Stimulated activated CD4-positive, alpha-beta T cell treated with anti-CD3 and anti-CD28 coated beads, Interleukin-12 subunit alpha, Interleukin-12 subunit beta, amount 100 ng/mL, for 48 hours (primary cell): Measurements from ENCODE around the gene WWOX.
A peak's percentile ranks its signal among the peaks of the same experiment; 100 is the strongest.

Experiments
- DNase-seq, 3 donors: peaks; one replicate each; pipeline ENCODE4 v3.0.0-alpha.2; 2020; ENCODE audit warnings: low read depth in 2 of 3, low spot score in 1 of 3

The WWOX gene

GRCh38 chr16:78915811-78916345 lies 816.4 kb downstream of the WWOX start:
- DNase-seq: no peak

DNA sequence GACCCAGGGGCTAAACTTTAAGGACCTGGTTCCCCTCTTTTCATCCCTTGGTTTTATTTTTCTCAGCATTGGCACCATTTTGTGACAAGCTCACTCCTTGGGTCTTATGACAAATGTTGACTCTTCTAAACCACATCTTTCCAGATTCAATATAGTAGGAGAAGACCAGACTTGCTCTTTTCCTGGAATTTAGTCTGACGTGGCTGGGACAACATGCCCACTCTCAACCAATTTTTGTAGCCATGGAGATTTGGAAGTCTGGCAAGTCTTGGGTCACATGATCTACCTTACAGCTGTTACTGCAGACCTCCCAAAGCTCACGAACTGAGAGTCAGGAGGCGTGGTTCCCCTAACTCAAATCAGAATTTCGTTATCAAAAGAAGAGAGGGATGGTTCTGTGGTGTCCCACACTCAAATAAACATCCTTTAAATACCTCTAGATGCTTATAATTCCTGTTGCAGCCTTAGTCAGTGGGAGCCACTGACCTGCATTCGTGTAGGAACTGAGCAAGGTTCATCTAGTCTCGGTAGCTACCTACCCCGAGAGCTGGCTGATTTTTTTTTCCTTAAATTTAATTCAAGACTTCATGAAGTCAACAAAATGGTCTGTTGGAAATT lies 817.6 kb downstream of the WWOX start:
- DNase-seq: no peak

DNA sequence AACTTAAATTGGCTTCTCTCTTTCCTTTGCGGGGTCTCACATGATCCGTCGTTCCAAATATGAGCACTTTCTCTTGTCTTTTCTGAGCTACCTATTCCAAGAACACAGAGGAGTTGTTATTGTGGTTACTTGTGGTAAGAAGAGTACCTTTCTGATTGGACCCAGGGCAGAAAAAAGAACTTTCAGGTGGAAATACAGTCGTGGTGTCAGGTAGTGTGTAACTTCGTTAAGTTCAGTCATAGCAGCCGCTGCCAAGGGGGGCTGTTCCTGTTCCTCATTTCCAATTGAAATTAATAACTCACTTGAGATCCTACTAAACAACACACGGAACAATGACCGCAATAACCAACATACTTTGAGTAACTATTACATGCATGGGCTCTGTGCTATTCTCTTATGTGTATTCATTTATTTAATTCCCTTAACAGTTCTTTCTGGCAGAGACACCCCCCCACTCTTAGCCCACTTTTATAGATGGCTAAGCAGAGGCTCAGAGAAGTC lies 819.4 kb downstream of the WWOX start:
- no peak for DNase-seq

- no peak for DNase-seq
Observed at GRCh38 chr16:78919852-78920251, 820.4 kb downstream of the WWOX start.

DNA sequence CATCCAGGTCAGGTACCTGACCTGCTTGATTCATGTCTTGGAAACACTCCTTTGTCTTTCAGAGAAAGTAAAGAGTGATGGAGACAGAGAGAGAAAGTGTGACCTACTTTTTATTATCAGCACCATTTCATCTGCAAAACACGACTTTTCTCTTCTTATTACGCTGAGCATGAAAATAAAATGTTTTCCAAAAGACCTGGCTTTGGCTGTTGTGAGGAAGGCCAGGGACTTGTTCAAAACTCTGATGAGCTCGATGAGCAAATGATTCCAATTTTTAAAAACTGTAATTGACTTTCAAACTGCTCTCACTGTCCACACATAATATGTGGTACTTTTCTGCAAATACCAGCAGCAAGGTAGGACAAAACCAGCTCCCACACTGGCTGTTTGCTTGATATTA lies 821.2 kb downstream of the WWOX start:
- DNase-seq: no peak

GRCh38 chr16:78925083-78925767 lies 825.8 kb downstream of the WWOX start:
- peak; percentile 17 to 40 (median 37) for DNase-seq

GRCh38 chr16:78926723-78927210 lies 827.3 kb downstream of the WWOX start:
- no peak for DNase-seq

DNA sequence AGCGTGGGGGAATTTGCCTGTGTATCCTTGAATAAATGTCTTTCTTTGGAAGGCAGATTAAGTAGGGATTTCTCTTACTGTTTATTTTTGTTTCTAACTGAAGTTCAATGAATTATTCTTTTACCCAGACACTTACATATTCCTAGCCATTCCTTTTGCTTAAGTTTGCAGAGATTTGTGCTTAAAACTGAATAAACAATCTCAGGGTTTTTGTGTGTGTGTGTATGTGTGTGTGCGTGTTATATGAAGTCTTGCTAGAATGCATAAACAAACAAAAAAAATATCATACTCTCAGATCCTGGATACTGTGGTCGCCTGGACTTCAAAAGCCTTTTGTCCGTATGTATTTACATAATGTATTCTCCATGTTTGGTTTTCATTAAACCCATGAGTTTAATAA lies 828.3 kb downstream of the WWOX start:
- no peak for DNase-seq

- no peak for DNase-seq
Observed at GRCh38 chr16:78929841-78930240, 830.4 kb downstream of the WWOX start.

- no peak for DNase-seq
Observed at GRCh38 chr16:78930561-78930960, 831.1 kb downstream of the WWOX start.

- no peak for DNase-seq
Observed at GRCh38 chr16:78931267-78931666, 831.8 kb downstream of the WWOX start.

DNA sequence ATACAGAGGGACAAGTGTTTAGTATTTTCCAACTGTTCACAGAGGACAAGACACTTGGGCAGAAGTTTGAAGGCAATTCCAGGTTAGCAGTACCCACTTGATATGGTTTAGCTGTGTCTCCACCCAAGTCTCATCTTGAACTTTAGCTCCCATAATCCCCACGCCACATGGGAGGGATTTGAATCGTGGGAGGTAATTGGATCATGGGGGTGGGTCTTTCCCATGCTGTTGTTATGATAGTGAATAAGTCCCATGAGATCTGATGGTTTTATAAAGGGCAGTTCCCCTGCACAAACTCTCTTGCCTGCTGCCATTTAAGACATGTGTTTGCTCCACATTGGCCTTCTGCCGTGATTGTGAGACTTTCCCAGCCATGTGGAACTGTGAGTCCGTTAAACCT lies 832.2 kb downstream of the WWOX start:
- DNase-seq: no peak

DNA sequence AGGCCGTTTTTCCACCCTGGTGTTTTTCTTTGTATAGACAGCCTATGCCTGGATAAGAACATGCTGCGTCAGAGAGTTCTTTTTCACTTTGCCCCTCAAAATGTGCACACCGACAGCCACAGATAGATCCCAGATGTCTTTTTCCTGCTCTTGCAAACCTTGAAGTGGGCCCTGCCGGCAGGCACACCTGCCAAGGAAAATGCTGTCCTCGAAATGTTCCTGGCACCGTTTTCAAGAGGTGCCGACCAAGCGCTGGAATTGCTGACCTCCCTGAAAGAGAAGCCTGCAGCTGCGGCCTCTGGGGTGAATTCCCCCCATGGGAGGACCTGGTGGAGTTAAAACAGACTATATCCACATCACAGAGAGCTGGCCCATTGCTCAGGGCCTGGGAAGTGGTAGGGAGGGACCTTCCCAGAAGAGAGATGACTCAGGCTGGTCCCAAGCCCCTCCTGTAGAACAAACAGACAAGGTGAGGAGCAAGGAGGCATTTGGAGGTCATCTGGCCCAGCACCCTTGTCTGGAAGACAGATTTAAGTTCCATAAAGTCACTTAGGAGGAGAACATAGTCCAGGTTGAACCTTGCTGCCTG lies 833.0 kb downstream of the WWOX start:
- no peak for DNase-seq

GRCh38 chr16:78936060-78936459 lies 836.6 kb downstream of the WWOX start:
- no peak for DNase-seq

DNA sequence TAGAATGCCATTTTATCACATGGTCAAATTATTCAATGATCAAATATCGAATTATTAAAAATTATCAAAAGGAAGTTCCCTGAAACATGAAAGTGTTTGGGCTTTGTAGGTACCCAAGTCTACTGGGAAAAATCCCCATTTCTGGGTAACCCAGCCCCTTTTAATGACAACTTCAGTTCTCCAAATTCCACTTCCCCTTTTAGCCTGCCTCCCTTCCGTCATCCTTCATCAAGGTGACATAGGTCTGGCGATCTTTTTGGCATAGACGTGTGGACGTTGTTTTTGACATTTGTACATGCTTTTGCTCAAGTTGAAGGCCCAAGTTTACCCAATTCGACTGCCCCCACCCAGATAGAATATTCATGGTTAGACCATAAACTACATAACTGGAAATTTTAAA lies 840.1 kb downstream of the WWOX start:
- DNase-seq: no peak

GRCh38 chr16:78942625-78943245 lies 843.3 kb downstream of the WWOX start:
- no peak for DNase-seq

DNA sequence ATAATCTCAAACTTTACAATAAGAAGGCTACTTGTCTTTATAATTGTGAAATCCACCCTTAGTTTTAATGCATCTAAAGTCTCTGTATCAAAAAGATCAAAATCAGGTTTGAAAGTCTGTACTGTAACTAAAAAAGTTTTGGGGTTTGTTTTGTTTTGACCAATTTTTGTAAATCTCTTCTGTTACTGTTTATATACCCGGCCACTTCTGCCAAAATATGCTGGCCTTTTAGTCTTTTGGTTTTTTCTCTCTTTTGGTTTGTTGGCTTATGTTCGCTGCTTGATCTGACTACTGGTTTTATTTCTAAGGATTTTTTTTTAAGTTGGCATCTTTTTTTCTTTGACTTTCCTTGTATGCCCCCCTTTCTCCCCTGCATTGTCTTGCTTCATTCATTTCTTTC lies 845.9 kb downstream of the WWOX start:
- no peak for DNase-seq

DNA sequence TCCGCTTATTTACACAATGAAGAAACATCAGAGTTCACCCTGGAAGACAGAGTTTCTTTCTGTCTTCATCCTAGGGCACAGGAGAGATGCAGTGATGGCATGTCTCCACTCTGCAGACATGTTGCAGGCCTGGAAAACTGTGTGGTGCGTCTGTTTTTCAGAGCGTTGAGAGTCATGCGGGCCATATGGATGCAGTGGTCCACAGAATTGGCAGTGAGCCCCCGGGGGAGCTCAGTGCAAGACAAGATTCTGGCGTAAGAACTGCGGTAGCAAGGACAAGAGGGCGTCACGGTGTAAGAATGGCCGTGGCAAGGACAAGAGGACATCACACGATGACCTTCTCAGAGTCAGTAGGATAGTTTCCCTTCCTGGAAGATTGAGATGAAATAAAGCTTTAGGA lies 847.1 kb downstream of the WWOX start:
- DNase-seq: no peak

DNA sequence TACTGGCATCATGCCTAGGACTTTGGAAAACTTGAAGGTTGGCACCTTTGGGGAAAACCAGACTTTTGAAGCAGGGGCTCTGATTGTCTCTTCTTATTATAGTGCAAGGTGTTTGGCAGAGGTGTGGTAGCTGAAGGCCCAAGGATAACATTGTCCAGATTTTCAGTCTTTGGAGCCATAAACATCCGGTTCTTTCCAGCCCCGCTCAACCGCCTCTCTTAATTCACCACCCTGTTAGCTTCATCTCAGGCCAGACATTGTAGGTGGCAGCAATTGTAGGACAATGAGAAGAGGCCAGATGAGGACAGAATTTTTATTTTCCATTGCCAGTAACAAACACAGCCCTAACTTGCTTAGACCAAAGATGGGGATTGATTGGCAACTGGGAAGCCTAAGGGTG lies 851.3 kb downstream of the WWOX start:
- no peak for DNase-seq

DNA sequence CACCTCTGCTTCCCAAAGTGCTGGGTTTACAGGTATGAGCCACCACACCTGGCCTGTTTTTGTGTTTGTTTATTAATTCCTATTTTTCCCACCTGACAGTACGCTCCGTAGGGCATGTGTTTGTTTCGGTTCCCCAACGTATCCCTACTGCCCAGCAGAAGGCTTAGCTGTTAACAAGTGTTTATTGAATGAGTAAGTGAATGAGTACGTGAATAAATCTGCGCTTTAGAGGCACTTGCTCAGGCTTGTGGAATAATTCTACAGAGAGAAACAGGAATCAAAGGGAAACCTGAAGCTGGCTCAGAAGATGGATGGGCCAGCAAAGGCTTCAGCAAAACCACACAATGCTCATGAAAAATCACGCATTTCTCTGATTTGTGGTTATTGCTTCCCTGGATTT lies 853.2 kb downstream of the WWOX start:
- DNase-seq: no peak

DNA sequence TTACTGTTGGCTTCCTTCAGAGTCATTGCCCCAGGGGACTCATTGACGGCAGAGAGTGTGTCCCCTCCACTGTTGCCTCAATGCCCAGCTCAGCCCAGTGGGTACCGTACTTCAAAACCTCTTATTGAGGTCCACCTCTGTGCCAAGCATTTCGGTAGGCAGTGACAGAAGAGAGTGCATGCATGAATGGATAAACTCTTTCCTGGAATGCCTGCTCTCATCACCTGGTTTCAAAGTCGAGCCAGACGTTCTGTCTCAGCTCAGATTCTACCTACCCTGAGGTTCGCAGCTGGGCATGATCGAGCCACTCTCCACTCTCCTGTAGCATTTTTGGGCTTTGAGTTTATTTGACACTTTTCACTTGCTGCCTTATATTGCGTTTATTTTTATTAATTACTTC lies 854.1 kb downstream of the WWOX start:
- no peak for DNase-seq

DNA sequence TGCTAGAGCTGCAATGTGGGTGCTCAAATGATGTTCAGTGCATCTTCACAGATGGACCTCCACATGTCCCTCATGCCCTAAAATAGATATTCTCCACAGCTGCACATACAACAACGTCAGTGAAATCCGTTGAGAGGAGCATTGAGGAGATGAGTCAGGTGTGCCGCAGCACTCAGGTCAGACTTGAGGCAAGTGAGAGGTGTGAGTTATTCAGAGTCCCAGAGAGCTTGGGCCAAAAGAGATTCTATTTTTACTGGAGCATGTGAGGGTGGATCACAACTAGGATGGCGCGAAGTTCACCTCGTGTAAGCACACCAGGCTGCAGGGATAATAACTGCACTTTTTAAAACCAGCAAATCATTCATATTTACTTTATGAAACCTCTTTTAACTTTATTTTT lies 855.8 kb downstream of the WWOX start:
- DNase-seq: no peak
